Hepatocyte (in vitro differentiated cells): ENCODE measurements around the gene MLX. TPM values are rescaled to one million over a fixed set of nuclear protein-coding genes. Genes with fewer than 3 reads are reported as not detected.

Source experiments
- DNase-seq: peaks from one replicate; pipeline ENCODE4 v3.0.0-alpha.2; 2016; ENCODE audit warnings: low spot score
- H2AFZ ChIP-seq: fragments of 200-600 bp; sonication (generic); 2 replicates; pipeline ENCODE4 v1.6.0; 2016; ENCODE audit warnings: antibody characterized with exemption, mild to moderate bottlenecking
- H3K27ac ChIP-seq: fragments of 200-600 bp; sonication (generic); 2 replicates; pipeline ENCODE4 v1.5.1; 2016; ENCODE audit warnings: mild to moderate bottlenecking
- H3K27me3 ChIP-seq: fragments of 200-600 bp; sonication (generic); 2 replicates; pipeline ENCODE4 v1.6.1; 2016
- H3K36me3 ChIP-seq: fragments of 200-600 bp; sonication (generic); replicated peaks from 2 replicates; pipeline ENCODE4 v1.5.1; 2016; ENCODE audit warnings: low read depth; ENCODE audit not compliant: insufficient read depth
- H3K4me1 ChIP-seq: fragments of 200-600 bp; sonication (generic); 2 replicates; pipeline ENCODE4 v1.5.1; 2016; ENCODE audit warnings: mild to moderate bottlenecking, moderate library complexity; ENCODE audit not compliant: insufficient read depth
- H3K4me2 ChIP-seq: fragments of 200-600 bp; sonication (generic); 2 replicates; pipeline ENCODE4 v1.6.0; 2016
- H3K4me3 ChIP-seq: fragments of 200-600 bp; sonication (generic); 2 replicates; pipeline ENCODE4 v1.5.1; 2016; ENCODE audit warnings: mild to moderate bottlenecking
- H3K79me2 ChIP-seq: fragments of 200-600 bp; sonication (generic); 2 replicates; pipeline ENCODE4 v1.6.0; 2017; ENCODE audit warnings: mild to moderate bottlenecking
- H3K9me2 ChIP-seq: fragments of 200-600 bp; sonication (generic); replicated peaks from 2 replicates; pipeline ENCODE4 v1.6.0; 2017; ENCODE audit warnings: mild to moderate bottlenecking; ENCODE audit not compliant: insufficient read depth
- H3K9me3 ChIP-seq: fragments of 200-600 bp; sonication (generic); 2 replicates; pipeline ENCODE4 v1.5.1; 2016; ENCODE audit warnings: low read depth, mild to moderate bottlenecking
- H4K20me1 ChIP-seq: fragments of 200-600 bp; sonication (generic); 2 replicates; pipeline ENCODE4 v1.6.0; 2016; ENCODE audit warnings: mild to moderate bottlenecking; ENCODE audit not compliant: insufficient read depth, poor library complexity, severe bottlenecking
- EZH2 ChIP-seq: fragments of 200-600 bp; sonication (generic); IDR thresholded peaks from 2 replicates; pipeline ENCODE4 v1.6.1; 2016; ENCODE audit warnings: antibody characterized with exemption, mild to moderate bottlenecking, borderline replicate concordance
- EZH2phosphoT487 ChIP-seq: fragments of 200-600 bp; sonication (generic); IDR thresholded peaks from one replicate; pipeline ENCODE4 v1.6.1; 2018; ENCODE audit warnings: antibody characterized with exemption, mild to moderate bottlenecking, low read depth, moderate library complexity; ENCODE audit not compliant: unreplicated experiment, severe bottlenecking
- WGBS: methylation state at CpG from one replicate; pipeline ENCODE4 v1.1.6; 2016; ENCODE audit warnings: low lambda C conversion rate; ENCODE audit errors: missing lambda C conversion rate; 5-methylcytosine and 5-hydroxymethylcytosine counted together
- polyA plus RNA-seq: library from polyadenylated mRNA; unstranded; fragments of >200 nt; fragmentation: Nextera tagmentation; extraction: Ambion mirVana; gene quantifications from 2 replicates; pipeline ENCODE4 v1.2.1, GENCODE V29; 2016
- total RNA-seq: library from RNA; depleted of rRNA; stranded (reverse); fragments of >200 nt; gene quantifications from 2 replicates; pipeline ENCODE4 v1.2.3, GENCODE V29; 2014
- TF ChIP-seq, protein P1 (sequence below): fragments of 200-600 bp; sonication (generic); IDR thresholded peaks from 2 replicates; pipeline ENCODE4 v1.5.1; 2016; ENCODE audit warnings: antibody characterized with exemption, mild to moderate bottlenecking; ENCODE audit not compliant: poor library complexity

MLX gene
- total and polyA plus RNA-seq, 2 experiments from 2014 or later = 29.7 to 39.5 TPM

DNA sequence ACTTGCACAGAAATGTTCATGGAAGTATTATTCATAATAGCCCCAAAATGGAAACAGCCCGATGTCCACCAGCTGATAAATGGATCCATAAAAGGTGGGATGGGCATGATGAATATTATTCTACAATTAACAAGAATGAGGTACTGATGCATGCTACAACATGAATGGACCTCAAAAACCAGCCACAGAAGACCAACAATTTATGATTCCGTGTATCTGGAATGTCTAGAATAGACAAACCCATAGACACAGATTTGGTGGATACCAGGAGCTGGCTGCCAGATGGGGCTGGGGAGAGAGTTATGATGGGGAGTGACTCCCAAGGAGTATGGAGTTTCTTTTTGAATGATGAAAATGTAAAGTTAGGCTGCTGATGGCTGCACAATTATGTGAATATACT lies 41.7 kb upstream of the MLX start:
- DNase-seq = no peak
- Histone ChIP-seq H3K27me3 (no peaks in the 10 kb centered on the region), H3K9me3 (no peaks in the 10 kb centered on the region), H3K27ac (no peak overlapping the region), H3K9me2 (no peaks in the 10 kb centered on the region), H3K36me3 (no peaks in the 10 kb centered on the region), H3K4me2 (no peak overlapping the region), H3K4me1 (peaks cover 26% of the 10 kb centered on the region), H2AFZ (no peak overlapping the region), H3K4me3 (no peak overlapping the region), H3K79me2 (no peaks in the 10 kb centered on the region), H4K20me1 (no peaks in the 10 kb centered on the region)
- 92% methylated on average over 2 of the region's 2 CpGs for WGBS
- TF ChIP-seq EZH2phosphoT487 = no peak
- TF ChIP-seq, protein P1, sequence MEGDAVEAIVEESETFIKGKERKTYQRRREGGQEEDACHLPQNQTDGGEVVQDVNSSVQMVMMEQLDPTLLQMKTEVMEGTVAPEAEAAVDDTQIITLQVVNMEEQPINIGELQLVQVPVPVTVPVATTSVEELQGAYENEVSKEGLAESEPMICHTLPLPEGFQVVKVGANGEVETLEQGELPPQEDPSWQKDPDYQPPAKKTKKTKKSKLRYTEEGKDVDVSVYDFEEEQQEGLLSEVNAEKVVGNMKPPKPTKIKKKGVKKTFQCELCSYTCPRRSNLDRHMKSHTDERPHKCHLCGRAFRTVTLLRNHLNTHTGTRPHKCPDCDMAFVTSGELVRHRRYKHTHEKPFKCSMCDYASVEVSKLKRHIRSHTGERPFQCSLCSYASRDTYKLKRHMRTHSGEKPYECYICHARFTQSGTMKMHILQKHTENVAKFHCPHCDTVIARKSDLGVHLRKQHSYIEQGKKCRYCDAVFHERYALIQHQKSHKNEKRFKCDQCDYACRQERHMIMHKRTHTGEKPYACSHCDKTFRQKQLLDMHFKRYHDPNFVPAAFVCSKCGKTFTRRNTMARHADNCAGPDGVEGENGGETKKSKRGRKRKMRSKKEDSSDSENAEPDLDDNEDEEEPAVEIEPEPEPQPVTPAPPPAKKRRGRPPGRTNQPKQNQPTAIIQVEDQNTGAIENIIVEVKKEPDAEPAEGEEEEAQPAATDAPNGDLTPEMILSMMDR = no peak
- no peak for TF ChIP-seq EZH2

DNA sequence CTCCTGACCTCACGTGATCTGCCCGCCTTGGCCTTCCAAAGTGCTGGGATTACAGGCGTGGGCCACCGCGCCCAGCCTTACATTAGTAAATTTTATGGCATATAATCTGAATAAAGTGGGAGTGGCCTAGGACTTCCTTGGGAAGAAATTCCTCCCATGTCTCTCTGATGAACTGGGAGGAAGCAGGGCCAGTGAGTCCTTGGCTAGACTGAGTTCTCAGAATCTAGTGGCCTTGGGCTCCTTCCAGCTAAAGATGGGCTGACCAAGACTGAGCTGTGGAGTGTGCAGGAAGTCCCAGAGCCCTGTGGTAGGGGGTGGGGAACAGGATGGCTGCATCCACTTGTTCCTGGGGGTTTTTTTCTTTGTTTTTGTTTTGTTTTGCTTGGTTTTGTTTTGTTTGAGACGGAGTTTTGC lies 40.9 kb upstream of the MLX start:
- no peaks in the 10 kb centered on the region for H3K27me3 ChIP-seq
- H3K27ac ChIP-seq = no peak overlapping the region
- WGBS = 94% methylated on average over 6 of the region's 6 CpGs
- no peak overlapping the region for H2AFZ ChIP-seq
- H3K4me2 ChIP-seq = no peak overlapping the region
- TF ChIP-seq EZH2 (no peak), EZH2phosphoT487 (no peak)
- TF ChIP-seq, protein P1 = no peak
- no peaks in the 10 kb centered on the region for H3K79me2 ChIP-seq
- H3K9me3 ChIP-seq = no peaks in the 10 kb centered on the region
- no peaks in the 10 kb centered on the region for H3K36me3 ChIP-seq
- H3K9me2 ChIP-seq = no peaks in the 10 kb centered on the region
- DNase-seq = no peak
- no peak overlapping the region for H3K4me3 ChIP-seq
- H3K4me1 ChIP-seq = peaks cover 24% of the 10 kb centered on the region
- no peaks in the 10 kb centered on the region for H4K20me1 ChIP-seq

DNA sequence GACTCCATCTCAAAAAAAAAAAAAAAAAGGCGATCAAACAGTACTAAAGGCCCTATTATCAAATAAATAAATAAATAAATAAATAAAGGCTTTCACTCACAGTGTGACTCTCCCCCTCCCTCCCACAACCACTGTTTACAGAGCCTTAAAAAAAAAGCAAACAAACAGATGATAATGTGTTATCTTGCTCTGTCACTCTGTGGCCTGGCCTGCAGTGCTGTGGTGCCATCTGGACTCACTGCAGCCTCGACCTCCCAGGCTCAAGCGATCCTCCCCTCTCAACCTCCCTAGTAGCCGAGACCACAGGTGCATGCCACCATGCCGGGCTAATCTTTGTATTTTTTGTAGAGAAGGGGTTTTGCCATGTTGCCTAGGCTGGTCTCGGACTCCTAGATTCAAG lies 39.0 kb upstream of the MLX start:
- no peak overlapping the region for H3K4me3 ChIP-seq
- H3K9me3 ChIP-seq = no peaks in the 10 kb centered on the region
- no peak for TF ChIP-seq EZH2
- TF ChIP-seq EZH2phosphoT487 = no peak
- TF ChIP-seq, protein P1 = no peak
- H3K9me2 ChIP-seq = no peaks in the 10 kb centered on the region
- no peaks in the 10 kb centered on the region for H3K79me2 ChIP-seq
- H3K27ac ChIP-seq = no peak overlapping the region
- no peak overlapping the region for H2AFZ ChIP-seq
- WGBS = 89% methylated on average over 6 of the region's 6 CpGs
- DNase-seq = no peak
- H3K4me2 ChIP-seq = no peak overlapping the region
- H3K36me3 ChIP-seq = no peaks in the 10 kb centered on the region
- H4K20me1 ChIP-seq = no peaks in the 10 kb centered on the region
- peaks cover 24% of the 10 kb centered on the region for H3K4me1 ChIP-seq
- no peaks in the 10 kb centered on the region for H3K27me3 ChIP-seq

DNA sequence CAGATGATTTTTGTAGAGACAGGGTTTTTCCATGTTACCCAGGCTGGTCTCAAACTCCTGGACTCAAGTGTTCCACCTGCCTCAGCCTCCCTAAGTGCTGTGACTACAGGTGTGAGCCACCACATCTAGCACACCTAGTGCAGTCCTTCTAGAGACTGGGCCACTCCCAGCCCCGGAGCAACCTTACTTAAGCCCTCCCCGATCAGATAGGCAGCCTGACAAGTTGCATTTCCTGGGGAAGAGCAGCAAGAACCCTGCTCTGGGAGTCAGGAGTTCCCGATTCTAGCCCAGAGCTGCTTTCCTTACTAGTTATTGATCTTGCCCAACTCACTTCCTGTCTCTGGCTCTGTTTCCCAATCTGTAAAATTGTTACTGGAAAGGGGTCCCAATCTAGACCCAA lies 37.8 kb upstream of the MLX start:
- no peak for DNase-seq
- Histone ChIP-seq H3K4me1 (peaks cover 24% of the 10 kb centered on the region), H3K27ac (no peak overlapping the region), H4K20me1 (no peaks in the 10 kb centered on the region), H3K9me3 (no peaks in the 10 kb centered on the region), H3K4me2 (no peak overlapping the region), H3K27me3 (no peaks in the 10 kb centered on the region), H3K9me2 (no peaks in the 10 kb centered on the region), H3K4me3 (no peak overlapping the region), H2AFZ (no peak overlapping the region), H3K36me3 (no peaks in the 10 kb centered on the region), H3K79me2 (peaks cover 3% of the 10 kb centered on the region)
- TF ChIP-seq EZH2phosphoT487 (no peak), EZH2 (no peak)
- TF ChIP-seq, protein P1 = no peak
- WGBS = 59% methylated on average over 3 of the region's 3 CpGs
